Ecto neural progenitor cell (in vitro differentiated cells): Measurements from ENCODE around the gene KRTAP20-1.

Experiments used
- DNase-seq: peaks from one replicate; pipeline ENCODE4 v3.0.0-alpha.2; 2018; ENCODE audit warnings: low spot score

KRTAP20-1 gene

DNA sequence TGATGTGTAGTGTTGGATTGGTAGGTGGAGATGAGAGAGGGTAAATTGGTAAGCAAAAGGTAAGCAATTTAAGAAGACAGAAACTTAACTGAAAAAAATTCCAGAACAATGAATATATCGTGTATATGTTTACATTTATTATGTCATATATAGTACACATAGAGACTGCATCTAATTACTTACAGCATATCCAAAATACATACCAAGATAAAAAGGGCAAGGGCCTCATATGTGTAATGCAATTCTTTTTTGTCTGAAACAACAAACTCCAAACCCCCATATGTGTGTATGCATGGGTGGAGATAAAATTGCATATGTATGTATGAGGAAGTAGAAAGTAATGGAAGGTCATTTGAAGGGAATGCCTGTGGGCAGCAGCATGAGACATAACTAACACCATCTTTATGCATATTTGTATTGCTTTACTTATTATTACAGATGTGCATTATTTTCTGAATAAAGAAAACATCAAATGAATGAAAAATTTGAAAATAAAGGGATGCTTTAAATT, 30.7 kb downstream of the KRTAP20-1 start:
- no peak for DNase-seq

DNA sequence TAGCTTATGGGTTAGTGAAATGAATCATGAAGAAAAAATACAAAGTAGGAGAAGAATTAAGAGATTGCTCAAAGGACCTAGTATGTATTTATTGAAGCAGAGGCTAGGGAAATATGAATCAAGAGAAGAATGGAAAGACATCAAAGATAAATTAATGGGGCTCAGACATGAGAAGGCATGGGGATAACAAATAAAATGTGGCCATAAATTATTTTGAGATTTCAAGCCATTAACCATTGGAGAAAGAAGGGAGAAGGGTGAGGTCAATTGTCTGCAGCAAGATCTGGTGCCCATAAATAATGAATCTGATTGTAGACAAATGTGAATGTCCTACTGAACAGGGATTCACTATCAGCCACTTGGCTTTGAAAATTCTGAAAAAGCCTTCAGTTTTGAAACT, 36.7 kb downstream of the KRTAP20-1 start:
- no peak for DNase-seq
